Hepatic stellate cell (primary cell): ENCODE data around the gene ICA1.
"Not testable (repeated sequence)": the region's sequence is repeated elsewhere in the genome, so short reads cannot be mapped to it uniquely, and the experiment has no call there.

Experiments
- DNase-seq: peaks from one replicate; pipeline ENCODE4 v3.0.0; 2011; ENCODE audit warnings: low spot score

The ICA1 gene

GRCh38 chr7:8092140-8092539 is 169.8 kb downstream of the ICA1 start:
- no peak for DNase-seq

- DNase-seq = no peak
Observed at GRCh38 chr7:8089036-8089780, 172.8 kb downstream of the ICA1 start.

- DNase-seq = no peak
Observed at GRCh38 chr7:8086239-8086638, 175.7 kb downstream of the ICA1 start.

- no peak for DNase-seq
Observed at GRCh38 chr7:8085420-8085819, 176.5 kb downstream of the ICA1 start.

GRCh38 chr7:8084836-8085235 is 177.1 kb downstream of the ICA1 start:
- DNase-seq = no peak

GRCh38 chr7:8082762-8083161 is 179.2 kb downstream of the ICA1 start:
- no peak for DNase-seq

- DNase-seq = no peak
Observed at GRCh38 chr7:8078418-8078817, 183.5 kb downstream of the ICA1 start.

- DNase-seq = no peak
Observed at GRCh38 chr7:8070451-8071180, 191.4 kb downstream of the ICA1 start.

GRCh38 chr7:8068892-8069686 is 192.9 kb downstream of the ICA1 start:
- DNase-seq = no peak

- peak; percentile 7 for DNase-seq
Observed at GRCh38 chr7:8065356-8065813, 196.6 kb downstream of the ICA1 start.

GRCh38 chr7:8064828-8065227 is 197.1 kb downstream of the ICA1 start:
- no peak for DNase-seq

- DNase-seq = no peak
Observed at GRCh38 chr7:8063706-8064297, 198.2 kb downstream of the ICA1 start.

- not testable (repeated sequence) for DNase-seq
Observed at GRCh38 chr7:8063300-8063699, 198.7 kb downstream of the ICA1 start.
